HepG2 (cell line): ENCODE data around the gene EIF4EBP3. TPM values are rescaled to one million over a fixed set of nuclear protein-coding genes. Genes with fewer than 3 reads are reported as not detected.

ENCODE experiments used
- ARID4A ChIP-seq: sonication (generic); formaldehyde crosslinking; IDR thresholded peaks from 2 replicates; pipeline ENCODE4 v1.5.0; 2020; ENCODE audit warnings: mild to moderate bottlenecking, missing genetic modification reagents, borderline replicate concordance
- BCL3 ChIP-seq: sonication (generic); formaldehyde crosslinking; IDR thresholded peaks from 2 replicates; pipeline ENCODE4 v1.5.1; 2020; ENCODE audit warnings: mild to moderate bottlenecking, missing genetic modification reagents, moderate library complexity
- CBFB ChIP-seq: sonication (generic); formaldehyde crosslinking; IDR thresholded peaks from 2 replicates; pipeline ENCODE4 v1.4.0; 2020; ENCODE audit warnings: missing genetic modification reagents
- KDM2A ChIP-seq: sonication (generic); formaldehyde crosslinking; IDR thresholded peaks from 2 replicates; pipeline ENCODE4 v1.4.0; 2020; ENCODE audit warnings: low read depth, missing genetic modification reagents, borderline replicate concordance
- MED13 ChIP-seq: sonication (generic); formaldehyde crosslinking; IDR thresholded peaks from 2 replicates; pipeline ENCODE4 v1.5.0; 2020; ENCODE audit warnings: missing genetic modification reagents
- MTERF4 ChIP-seq: sonication (generic); formaldehyde crosslinking; IDR thresholded peaks from 2 replicates; pipeline ENCODE4 v1.8.0; 2023; ENCODE audit warnings: mild to moderate bottlenecking, missing genetic modification reagents
- NFRKB ChIP-seq: fragments of 450-650 bp; IDR thresholded peaks from 2 replicates; pipeline ENCODE4 v1.6.1; 2017
- PITX1 ChIP-seq: sonication (generic); formaldehyde crosslinking; IDR thresholded peaks from 2 replicates; pipeline ENCODE4 v1.5.1; 2020; ENCODE audit warnings: mild to moderate bottlenecking, missing genetic modification reagents
- RORA ChIP-seq: sonication (generic); formaldehyde crosslinking; IDR thresholded peaks from 2 replicates; pipeline ENCODE4 v1.5.0; 2020; ENCODE audit warnings: mild to moderate bottlenecking, missing genetic modification reagents, moderate library complexity
- SIX4 ChIP-seq: sonication (generic); formaldehyde crosslinking; IDR thresholded peaks from 2 replicates; pipeline ENCODE4 v1.4.0; 2020; ENCODE audit warnings: missing genetic modification reagents
- SP5 ChIP-seq: IDR thresholded peaks from 2 replicates; pipeline ENCODE4 v1.6.1; 2016; ENCODE audit warnings: low read depth, borderline replicate concordance
- TMF1 ChIP-seq: sonication (generic); formaldehyde crosslinking; IDR thresholded peaks from 2 replicates; pipeline ENCODE4 v1.8.1; 2022; ENCODE audit warnings: low read depth, missing genetic modification reagents
- YEATS4 ChIP-seq: sonication (generic); formaldehyde crosslinking; IDR thresholded peaks from 2 replicates; pipeline ENCODE4 v1.4.0; 2020; ENCODE audit warnings: missing genetic modification reagents, borderline replicate concordance
- ZBTB26 ChIP-seq: IDR thresholded peaks from 2 replicates; pipeline ENCODE4 v1.6.1; 2016; ENCODE audit warnings: missing compliant biosample characterization, missing genetic modification reagents, borderline replicate concordance
- ZFP37 ChIP-seq: sonication (generic); formaldehyde crosslinking; IDR thresholded peaks from 2 replicates; pipeline ENCODE4 v1.4.0; 2020; ENCODE audit warnings: missing genetic modification reagents, borderline replicate concordance
- ZFP62 ChIP-seq: sonication (generic); formaldehyde crosslinking; IDR thresholded peaks from 2 replicates; pipeline ENCODE4 v1.4.0; 2020; ENCODE audit warnings: missing genetic modification reagents
- ZMAT3 ChIP-seq: sonication (generic); formaldehyde crosslinking; conservative IDR thresholded peaks from 2 replicates; pipeline ENCODE4 v1.7.0; 2021; ENCODE audit warnings: missing genetic modification reagents
- ZNF263 ChIP-seq: sonication (generic); formaldehyde crosslinking; IDR thresholded peaks from 2 replicates; pipeline ENCODE4 v1.4.0; 2020; ENCODE audit warnings: missing genetic modification reagents
- ZNF292 ChIP-seq: sonication (generic); formaldehyde crosslinking; IDR thresholded peaks from 2 replicates; pipeline ENCODE4 v1.8.1; 2022; ENCODE audit warnings: mild to moderate bottlenecking, low read depth, missing genetic modification reagents, borderline replicate concordance
- ZNF382 ChIP-seq: sonication (generic); formaldehyde crosslinking; IDR thresholded peaks from 2 replicates; pipeline ENCODE4 v1.5.0; 2020; ENCODE audit warnings: missing genetic modification reagents, mild to moderate bottlenecking, borderline replicate concordance
- ZNF484 ChIP-seq: sonication (generic); formaldehyde crosslinking; IDR thresholded peaks from 2 replicates; pipeline ENCODE4 v1.5.1; 2020; ENCODE audit warnings: mild to moderate bottlenecking, low read depth, missing genetic modification reagents, borderline replicate concordance
- ZNF576 ChIP-seq: sonication (generic); formaldehyde crosslinking; IDR thresholded peaks from 2 replicates; pipeline ENCODE4 v1.4.0; 2020; ENCODE audit warnings: mild to moderate bottlenecking, missing genetic modification reagents
- polyA plus RNA-seq, 8 experiments: library from polyadenylated mRNA; depleted of rRNA in 3 of 8; stranded (reverse) in 7 of 8; unstranded in 1 of 8; fragments of >200 nt; fragmentation: Illumina TruSeq in 4 of 8; extraction: Trizol in 4 of 8; gene quantifications; 2 replicates each; pipeline versions ENCODE4 v1.2.1 to v1.2.3, GENCODE V29; 2011 to 2016; ENCODE audit warnings: low read depth in 4 of 8, missing spikeins in 1 of 8, mixed read lengths in 1 of 8; ENCODE audit not compliant: insufficient read depth in 1 of 8
- total RNA-seq, 5 experiments: library from RNA; depleted of rRNA; stranded (reverse); fragments of >200 nt; fragmentation: Illumina TruSeq; extraction: Trizol; gene quantifications; 2 replicates each; pipeline ENCODE4 v1.2.3, GENCODE V29; 2016; ENCODE audit warnings: low read depth in 1 of 5

EIF4EBP3 gene
- total and polyA plus RNA-seq, 2 of the 13 experiments (the other 11 are each of a cell fraction or from before 2014, with no cell fraction given): 0.61 to 1.7 TPM

- TF ChIP-seq MED13: no peak
- no peak for TF ChIP-seq NFRKB
- TF ChIP-seq YEATS4: peak; percentile 82
- peak; percentile 96 for TF ChIP-seq KDM2A
- TF ChIP-seq MTERF4 (CRISPR knock-in tag): no peak
- 0 out of 2 replicates have a peak, but pooled peaks have one; percentile 29 for TF ChIP-seq ZMAT3
- 0 out of 2 replicates have a peak, but pooled peaks have one; percentile 42 for TF ChIP-seq ZFP37 (CRISPR knock-in tag)
- 0 out of 2 replicates have a peak, but pooled peaks have one; percentile 47 for TF ChIP-seq ZNF263 (CRISPR knock-in tag)
- peak; percentile 96 for TF ChIP-seq ARID4A (CRISPR knock-in tag)
- TF ChIP-seq ZFP62 (CRISPR knock-in tag): no peak
- TF ChIP-seq SIX4 (CRISPR knock-in tag): no peak
- no peak for TF ChIP-seq RORA (CRISPR knock-in tag)
- TF ChIP-seq SP5: peak; percentile 98
- TF ChIP-seq PITX1: 0 out of 2 replicates have a peak, but pooled peaks have one; percentile 34
- TF ChIP-seq ZNF382: no peak
- TF ChIP-seq ZBTB26: no peak
- no peak for TF ChIP-seq ZNF484
- 0 out of 2 replicates have a peak, but pooled peaks have one; percentile 39 for TF ChIP-seq CBFB (CRISPR knock-in tag)
- TF ChIP-seq TMF1 (CRISPR knock-in tag): 0 out of 2 replicates have a peak, but pooled peaks have one; percentile 58
- no peak for TF ChIP-seq ZNF576
- TF ChIP-seq BCL3 (CRISPR knock-in tag): no peak
- no peak for TF ChIP-seq ZNF292
Measured at GRCh38 chr5:140547508-140548299, at the start of gene EIF4EBP3 (continued).
